ENCODE data around the gene EN2. TPM values are rescaled to one million over a fixed set of nuclear protein-coding genes. Genes with fewer than 3 reads are reported as not detected.

The EN2 gene
- total and polyA plus RNA-seq, 2 donors (not counting 1 experiment from before 2014, with no cell fraction given), result not detected

GRCh38 chr7:155427411-155428038 is 30.4 kb upstream of the EN2 start:
- no peaks in the 10 kb centered on the region for H3K4me1 Mint-ChIP-seq
- no peak overlapping the region for H3K27ac ChIP-seq (ENCODE audit: low read length in 2 of 2)
- H3K36me3 ChIP-seq (replicated peaks in 1 of 2; ENCODE audit: control extremely low read depth in 1 of 2, control insufficient read depth in 1 of 2, extremely low read depth in 1 of 2, insufficient read depth in 2 of 2, low read length in 1 of 2), result no peaks in the 10 kb centered on the region
- no peaks in the 10 kb centered on the region for H3K79me2 ChIP-seq (ENCODE audit: control insufficient read depth, insufficient read depth, low read length)
- ChIA-PET CTCF (no interaction called here), POLR2A (no interaction called here)
- no peaks in the 10 kb centered on the region for H3K4me1 ChIP-seq (ENCODE audit: control insufficient read depth in 2 of 2, insufficient read depth in 2 of 2, low read length in 2 of 2)
- H3K9ac ChIP-seq (ENCODE audit: low read length), result no peak overlapping the region
- no peak overlapping the region for H2AFZ ChIP-seq (ENCODE audit: insufficient read depth, low read depth, low read length, poor library complexity, severe bottlenecking)
- H3K4me3 Mint-ChIP-seq, result no peak overlapping the region
- ATAC-seq (ENCODE audit: low read depth) (no peak), DNase-seq (no peak)
- no peak overlapping the region for H3K27ac Mint-ChIP-seq
- H3K4me3 ChIP-seq (ENCODE audit: control extremely low read depth in 1 of 5, extremely low read depth in 1 of 5, insufficient read depth in 1 of 5, low read depth in 2 of 5, low read length in 4 of 5), result no peak overlapping the region
- TF ChIP-seq CTCF (IDR thresholded peaks at IDR 0.05) (no peak), EZH2 (IDR thresholded peaks at IDR 0.05; ENCODE audit: borderline replicate concordance, insufficient read depth, low read depth, low read length, poor library complexity, severe bottlenecking) (no peak)
- peaks cover 0 to 7% (median 0%) of the 10 kb centered on the region in 4 experiments for H3K27me3 ChIP-seq (replicated peaks in 1 of 4; ENCODE audit: control extremely low read depth in 1 of 4, control insufficient read depth in 3 of 4, insufficient read depth in 4 of 4, low read length in 3 of 4)
- H3K9me3 Mint-ChIP-seq (ENCODE audit: insufficient read depth), result no peaks in the 10 kb centered on the region
- H3K9me3 ChIP-seq (ENCODE audit: control extremely low read depth in 1 of 3, control insufficient read depth in 2 of 3, insufficient read depth in 1 of 3, low read length in 2 of 3), result peaks cover 0 to 8% (median 0%) of the 10 kb centered on the region in 3 donors
- H4K20me1 ChIP-seq (ENCODE audit: control insufficient read depth, insufficient read depth, low read length, poor library complexity, severe bottlenecking), result no peaks in the 10 kb centered on the region
- intact Hi-C loops (cut with micrococcal nuclease), result no loop called here
- 56% methylated on average over 15 of the region's 20 CpGs for WGBS (ENCODE audit: insufficient coverage)
- H3K4me2 ChIP-seq (replicated peaks; ENCODE audit: low read depth, low read length, poor library complexity, severe bottlenecking), result no peak overlapping the region
- peaks cover 47% of the 10 kb centered on the region for H3K27me3 Mint-ChIP-seq

- Histone ChIP-seq H3K4me2 (replicated peaks; ENCODE audit: low read depth, low read length, poor library complexity, severe bottlenecking) (no peak overlapping the region), H2AFZ (ENCODE audit: insufficient read depth, low read depth, low read length, poor library complexity, severe bottlenecking) (no peak overlapping the region), H3K27me3 (replicated peaks in 1 of 4; ENCODE audit: control extremely low read depth in 1 of 4, control insufficient read depth in 3 of 4, insufficient read depth in 4 of 4, low read length in 3 of 4) (peaks cover 0 to 7% (median 1%) of the 10 kb centered on the region in 4 experiments), H3K79me2 (ENCODE audit: control insufficient read depth, insufficient read depth, low read length) (no peaks in the 10 kb centered on the region), H3K4me1 (ENCODE audit: control insufficient read depth in 2 of 2, insufficient read depth in 2 of 2, low read length in 2 of 2) (no peaks in the 10 kb centered on the region), H3K9ac (ENCODE audit: low read length) (no peak overlapping the region), H4K20me1 (ENCODE audit: control insufficient read depth, insufficient read depth, low read length, poor library complexity, severe bottlenecking) (no peaks in the 10 kb centered on the region), H3K27ac (ENCODE audit: low read length in 2 of 2) (no peak overlapping the region), H3K9me3 (ENCODE audit: control extremely low read depth in 1 of 3, control insufficient read depth in 2 of 3, insufficient read depth in 1 of 3, low read length in 2 of 3) (peaks cover 0 to 8% (median 0%) of the 10 kb centered on the region in 3 donors), H3K4me3 (ENCODE audit: control extremely low read depth in 1 of 5, extremely low read depth in 1 of 5, insufficient read depth in 1 of 5, low read depth in 2 of 5, low read length in 4 of 5) (no peak overlapping the region), H3K36me3 (replicated peaks in 1 of 2; ENCODE audit: control extremely low read depth in 1 of 2, control insufficient read depth in 1 of 2, extremely low read depth in 1 of 2, insufficient read depth in 2 of 2, low read length in 1 of 2) (no peaks in the 10 kb centered on the region)
- TF ChIP-seq EZH2 (IDR thresholded peaks at IDR 0.05; ENCODE audit: borderline replicate concordance, insufficient read depth, low read depth, low read length, poor library complexity, severe bottlenecking) (no peak), CTCF (IDR thresholded peaks at IDR 0.05) (no peak)
- intact Hi-C loops (cut with micrococcal nuclease), result no loop called here
- H3K4me3 Mint-ChIP-seq, result no peak overlapping the region
- ATAC-seq (ENCODE audit: low read depth), result no peak
- no peaks in the 10 kb centered on the region for H3K4me1 Mint-ChIP-seq
- H3K27me3 Mint-ChIP-seq, result peaks cover 47% of the 10 kb centered on the region
- no peaks in the 10 kb centered on the region for H3K9me3 Mint-ChIP-seq (ENCODE audit: insufficient read depth)
- POLR2A ChIA-PET, result no interaction called here
- no peak for DNase-seq
- CTCF ChIA-PET, result no interaction called here
- no peak overlapping the region for H3K27ac Mint-ChIP-seq
- WGBS (ENCODE audit: insufficient coverage), result 89% methylated on average over 14 of the region's 14 CpGs
These were observed 29.6 kb upstream of the EN2 start for GRCh38 chr7:155428171-155428834.
